Measurements from ENCODE around the gene PCSK4.
"Not testable (repeated sequence)": the region's sequence is repeated elsewhere in the genome, so short reads cannot be mapped to it uniquely, and the experiment has no call there.

The PCSK4 gene

GRCh38 chr19:1486720-1487575 lies 3.2 kb downstream of the PCSK4 start:
- DNase-seq (ENCODE audit: low spot score), result no peak

- no peak for DNase-seq (ENCODE audit: low spot score)
Measured at GRCh38 chr19:1483979-1484428, 6.1 kb downstream of the PCSK4 start.

GRCh38 chr19:1483131-1483978 lies 6.8 kb downstream of the PCSK4 start:
- no peak for DNase-seq (ENCODE audit: low spot score)

GRCh38 chr19:1482361-1483130 lies 7.6 kb downstream of the PCSK4 start:
- DNase-seq (ENCODE audit: low spot score), result no peak

GRCh38 chr19:1481893-1482360 lies 8.2 kb downstream of the PCSK4 start:
- DNase-seq (ENCODE audit: low spot score), result no peak

GRCh38 chr19:1481224-1481892 lies 8.8 kb downstream of the PCSK4 start:
- DNase-seq (ENCODE audit: low spot score), result no peak

GRCh38 chr19:1478934-1479707 lies 11.0 kb downstream of the PCSK4 start, which contains the start of gene C19orf25:
TSS of gene C19orf25 (minus strand) at chr19:1479215. CDS start at chr19:1478903, 312 bp downstream.
- DNase-seq (ENCODE audit: low spot score), result peak; percentile 92

GRCh38 chr19:1477056-1477455 lies 13.1 kb downstream of the PCSK4 start:
- DNase-seq (ENCODE audit: low spot score), result not testable (repeated sequence)

GRCh38 chr19:1475751-1476437 lies 14.3 kb downstream of the PCSK4 start:
- no peak for DNase-seq (ENCODE audit: low spot score)

- DNase-seq (ENCODE audit: low spot score), result no peak
Measured at GRCh38 chr19:1474765-1475351, 15.3 kb downstream of the PCSK4 start.

- no peak for DNase-seq (ENCODE audit: low spot score)
Measured at GRCh38 chr19:1474011-1474764, 16.0 kb downstream of the PCSK4 start.

GRCh38 chr19:1473085-1473851 lies 16.9 kb downstream of the PCSK4 start:
- no peak for DNase-seq (ENCODE audit: low spot score)

GRCh38 chr19:1472231-1473084 lies 17.7 kb downstream of the PCSK4 start:
- no peak for DNase-seq (ENCODE audit: low spot score)

- no peak for DNase-seq (ENCODE audit: low spot score)
Measured at GRCh38 chr19:1471515-1472160, 18.5 kb downstream of the PCSK4 start.

- DNase-seq (ENCODE audit: low spot score), result no peak
Measured at GRCh38 chr19:1471010-1471514, 19.1 kb downstream of the PCSK4 start.

- DNase-seq (ENCODE audit: low spot score), result peak; percentile 77
Measured at GRCh38 chr19:1470305-1471009, 19.7 kb downstream of the PCSK4 start.
